SU-DHL-6 (cell line): ENCODE data around the gene LRRC49.
"Not testable (repeated sequence)": the region's sequence is repeated elsewhere in the genome, so short reads cannot be mapped to it uniquely, and the experiment has no call there.

ENCODE experiments used
- H2AFZ ChIP-seq: fragments of 200-600 bp; sonication (generic); 2 replicates; pipeline ENCODE4 v1.6.1; 2014; ENCODE audit warnings: low read depth, mild to moderate bottlenecking, moderate library complexity, mixed read lengths, antibody characterized with exemption, low read length; ENCODE audit not compliant: severe bottlenecking
- H3F3A ChIP-seq: fragments of 200-600 bp; shearing (Covaris generic); 2 replicates; pipeline ENCODE4 v1.6.0; 2016; ENCODE audit warnings: antibody characterized with exemption, mild to moderate bottlenecking; ENCODE audit not compliant: insufficient read depth
- H3K27ac ChIP-seq: fragments of 200-600 bp; sonication (generic); 2 replicates; pipeline ENCODE4 v1.5.1; 2016; ENCODE audit warnings: low read depth, mild to moderate bottlenecking, low read length, moderate library complexity, mixed read lengths
- H3K27me3 ChIP-seq: fragments of 200-600 bp; sonication (generic), shearing (Covaris generic); 2 replicates; pipeline ENCODE4 v1.6.0; 2014; ENCODE audit warnings: mild to moderate bottlenecking, low read length
- H3K36me3 ChIP-seq: fragments of 200-600 bp; sonication (generic); 2 replicates; pipeline ENCODE4 v1.6.1; 2014; ENCODE audit warnings: mild to moderate bottlenecking, low read length, mixed read lengths
- H3K4me2 ChIP-seq: fragments of 300-600, 200-600 bp; shearing (Covaris generic), sonication (generic); 2 replicates; pipeline ENCODE4 v1.6.0; 2014; ENCODE audit warnings: low read length, low read depth, mild to moderate bottlenecking; ENCODE audit not compliant: poor library complexity, severe bottlenecking
- H3K4me3 ChIP-seq: fragments of 200-600 bp; sonication (generic); 2 replicates; pipeline ENCODE4 v1.5.1; 2014; ENCODE audit warnings: antibody characterized with exemption, low read length, mild to moderate bottlenecking, mixed read lengths; ENCODE audit not compliant: insufficient read depth, poor library complexity, severe bottlenecking
- H3K79me2 ChIP-seq: fragments of 200-600 bp; sonication (generic); 2 replicates; pipeline ENCODE4 v1.6.1; 2014; ENCODE audit warnings: mild to moderate bottlenecking, low read length, moderate library complexity; ENCODE audit not compliant: insufficient read depth
- H3K9ac ChIP-seq: fragments of 200-600 bp; sonication (generic); 2 replicates; pipeline ENCODE4 v1.7.0; 2014; ENCODE audit warnings: mild to moderate bottlenecking, low read length
- H3K9me2 ChIP-seq: fragments of 200-600 bp; sonication (generic); replicated peaks from 2 replicates; pipeline ENCODE4 v1.6.1; 2014; ENCODE audit warnings: low read length; ENCODE audit not compliant: insufficient read depth
- H3K9me3 ChIP-seq: fragments of 200-600 bp; sonication (generic); 2 replicates; pipeline ENCODE4 v1.6.1; 2014; ENCODE audit warnings: low read length, mixed read lengths; ENCODE audit not compliant: insufficient read depth
- H4K20me1 ChIP-seq: fragments of 200-600 bp; sonication (generic); 2 replicates; pipeline ENCODE4 v1.6.1; 2014; ENCODE audit warnings: low read depth, mild to moderate bottlenecking, antibody characterized with exemption, low read length, moderate library complexity, mixed read lengths
- EZH2phosphoT487 ChIP-seq: fragments of 200-600 bp; sonication (generic), shearing (Covaris generic); conservative IDR thresholded peaks from 2 replicates; pipeline ENCODE4 v1.6.1; 2018; ENCODE audit warnings: mild to moderate bottlenecking, antibody characterized with exemption, low read length, moderate library complexity, mixed read lengths
- TF ChIP-seq, protein P1 (sequence below): fragments of 200-600 bp; sonication (generic); IDR thresholded peaks from one replicate; pipeline ENCODE4 v1.5.1; 2017; ENCODE audit warnings: antibody characterized with exemption, mild to moderate bottlenecking, low read length, moderate library complexity; ENCODE audit not compliant: insufficient read depth, poor library complexity, severe bottlenecking

The LRRC49 gene

DNA sequence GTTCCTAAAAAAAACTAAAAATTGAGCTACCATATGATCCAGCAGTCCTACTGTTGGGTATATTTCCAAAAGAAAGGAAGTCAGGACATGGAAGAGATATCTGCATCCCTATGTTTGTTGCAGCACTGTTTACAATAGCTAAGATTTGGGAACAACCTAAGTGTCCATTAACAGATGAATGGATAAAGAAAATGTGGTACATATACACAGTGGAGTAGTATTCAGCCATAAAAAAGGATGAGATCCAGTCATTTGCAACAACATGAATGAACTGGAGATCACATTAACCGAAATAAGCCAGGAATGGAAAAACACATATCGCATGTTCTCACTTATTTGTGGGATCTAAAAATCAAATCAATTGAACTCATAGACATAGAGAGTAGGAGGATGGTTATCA lies 29.5 kb downstream of the LRRC49 start:
- no peak overlapping the region for H3K4me3 ChIP-seq
- no peaks in the 10 kb centered on the region for H3F3A ChIP-seq
- H3K9me3 ChIP-seq = peaks cover 4% of the 10 kb centered on the region; the same call in 1 of the 2 replicates
- H3K27ac ChIP-seq = no peak overlapping the region
- H3K36me3 ChIP-seq = no peaks in the 10 kb centered on the region
- H3K9ac ChIP-seq = no peak overlapping the region
- H3K27me3 ChIP-seq = no peaks in the 10 kb centered on the region
- H3K79me2 ChIP-seq = no peaks in the 10 kb centered on the region
- H3K9me2 ChIP-seq = no peaks in the 10 kb centered on the region
- no peak overlapping the region for H2AFZ ChIP-seq
- H3K4me2 ChIP-seq = no peak overlapping the region
- no peaks in the 10 kb centered on the region for H4K20me1 ChIP-seq
- TF ChIP-seq EZH2phosphoT487 = no peak
- TF ChIP-seq, protein P1, sequence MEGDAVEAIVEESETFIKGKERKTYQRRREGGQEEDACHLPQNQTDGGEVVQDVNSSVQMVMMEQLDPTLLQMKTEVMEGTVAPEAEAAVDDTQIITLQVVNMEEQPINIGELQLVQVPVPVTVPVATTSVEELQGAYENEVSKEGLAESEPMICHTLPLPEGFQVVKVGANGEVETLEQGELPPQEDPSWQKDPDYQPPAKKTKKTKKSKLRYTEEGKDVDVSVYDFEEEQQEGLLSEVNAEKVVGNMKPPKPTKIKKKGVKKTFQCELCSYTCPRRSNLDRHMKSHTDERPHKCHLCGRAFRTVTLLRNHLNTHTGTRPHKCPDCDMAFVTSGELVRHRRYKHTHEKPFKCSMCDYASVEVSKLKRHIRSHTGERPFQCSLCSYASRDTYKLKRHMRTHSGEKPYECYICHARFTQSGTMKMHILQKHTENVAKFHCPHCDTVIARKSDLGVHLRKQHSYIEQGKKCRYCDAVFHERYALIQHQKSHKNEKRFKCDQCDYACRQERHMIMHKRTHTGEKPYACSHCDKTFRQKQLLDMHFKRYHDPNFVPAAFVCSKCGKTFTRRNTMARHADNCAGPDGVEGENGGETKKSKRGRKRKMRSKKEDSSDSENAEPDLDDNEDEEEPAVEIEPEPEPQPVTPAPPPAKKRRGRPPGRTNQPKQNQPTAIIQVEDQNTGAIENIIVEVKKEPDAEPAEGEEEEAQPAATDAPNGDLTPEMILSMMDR = no peak

DNA sequence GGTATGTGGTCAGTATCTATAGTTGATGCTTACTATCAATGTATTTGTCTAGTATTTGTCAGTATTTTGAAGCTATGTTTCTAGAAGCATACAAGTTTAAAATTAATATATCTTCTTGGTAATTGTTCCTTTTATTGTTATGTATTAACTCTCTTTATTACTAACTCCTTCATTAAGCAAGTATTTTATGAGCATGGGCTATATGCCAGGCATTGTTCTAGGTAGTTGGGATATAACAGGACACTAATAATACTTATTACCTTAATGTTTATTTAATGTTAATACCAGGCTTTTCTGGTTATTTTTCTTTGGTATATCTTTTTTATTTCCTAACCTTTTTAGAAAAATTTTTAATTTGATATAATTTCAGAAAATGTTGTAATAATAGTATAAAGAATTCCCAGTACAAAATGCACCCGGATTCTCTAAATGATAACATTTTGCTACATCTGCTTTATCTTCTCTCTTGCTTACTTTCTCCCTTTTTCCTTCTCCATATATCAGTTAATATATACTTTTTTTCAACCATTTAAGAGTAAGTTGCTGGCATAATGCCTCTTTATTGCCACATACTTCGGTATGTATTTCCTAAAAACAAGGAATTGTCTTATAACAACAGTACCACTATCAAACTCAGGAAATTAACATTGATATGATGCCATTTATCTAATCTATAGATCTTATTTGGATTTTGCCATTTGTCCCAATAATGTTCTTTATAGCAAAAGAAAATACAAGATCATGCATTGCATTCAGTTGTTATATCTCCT lies 30.9 kb downstream of the LRRC49 start:
- H2AFZ ChIP-seq = no peak overlapping the region
- no peak overlapping the region for H3K4me2 ChIP-seq
- no peaks in the 10 kb centered on the region for H3K9me3 ChIP-seq
- no peak overlapping the region for H3K4me3 ChIP-seq
- no peaks in the 10 kb centered on the region for H3K9me2 ChIP-seq
- no peaks in the 10 kb centered on the region for H3K79me2 ChIP-seq
- TF ChIP-seq, protein P1 = no peak
- no peak for TF ChIP-seq EZH2phosphoT487
- no peaks in the 10 kb centered on the region for H3F3A ChIP-seq
- H4K20me1 ChIP-seq = no peaks in the 10 kb centered on the region
- no peaks in the 10 kb centered on the region for H3K27me3 ChIP-seq
- no peaks in the 10 kb centered on the region for H3K36me3 ChIP-seq
- no peak overlapping the region for H3K9ac ChIP-seq
- no peak overlapping the region for H3K27ac ChIP-seq

DNA sequence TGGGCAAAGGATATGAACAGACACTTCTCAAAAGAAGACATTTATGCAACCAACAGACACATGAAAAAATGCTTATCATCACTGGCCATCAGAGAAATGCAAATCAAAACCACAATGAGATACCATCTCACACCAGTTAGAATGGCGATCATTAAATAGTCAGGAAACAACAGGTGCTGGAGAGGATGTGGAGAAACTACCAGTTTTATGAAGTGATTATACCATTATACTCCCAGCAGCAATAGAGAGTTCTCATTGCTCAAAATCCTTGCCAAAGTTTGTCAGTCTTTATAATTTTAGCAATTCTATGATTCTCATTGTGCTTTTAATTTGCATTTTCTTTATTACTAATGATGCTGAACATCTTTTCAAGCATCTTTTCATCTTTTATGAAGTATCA lies 34.3 kb downstream of the LRRC49 start:
- not testable (repeated sequence) for H3K27ac ChIP-seq, H3K36me3 ChIP-seq, H3F3A ChIP-seq, H3K27me3 ChIP-seq, H3K4me2 ChIP-seq, H3K9me2 ChIP-seq, H2AFZ ChIP-seq, H3K79me2 ChIP-seq, H3K4me3 ChIP-seq, H3K9ac ChIP-seq, H3K9me3 ChIP-seq, H4K20me1 ChIP-seq

DNA sequence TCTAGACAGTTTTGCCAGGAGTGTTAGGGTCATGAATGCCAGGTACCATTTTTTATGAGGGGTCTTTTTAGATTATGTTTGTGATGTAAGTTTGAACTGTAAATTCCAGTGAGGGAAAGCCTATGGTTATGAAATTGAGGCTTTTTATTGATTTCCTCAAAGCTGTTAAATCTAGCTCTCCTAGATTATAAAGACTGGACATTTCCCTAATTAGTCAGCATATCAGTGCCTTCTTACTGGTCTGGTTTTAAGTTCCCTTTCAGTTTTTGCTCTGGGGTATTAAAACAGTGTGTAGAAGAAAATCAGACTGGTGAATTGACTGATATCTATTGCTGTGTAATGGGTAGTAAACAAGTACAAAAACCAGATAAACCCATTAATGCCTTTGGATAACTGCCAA lies 39.2 kb downstream of the LRRC49 start:
- Histone ChIP-seq H3K36me3 (no peaks in the 10 kb centered on the region), H3K4me3 (no peak overlapping the region), H2AFZ (no peak overlapping the region), H3K27me3 (no peaks in the 10 kb centered on the region), H3K4me2 (no peak overlapping the region), H3F3A (no peaks in the 10 kb centered on the region), H4K20me1 (no peaks in the 10 kb centered on the region), H3K9ac (no peak overlapping the region), H3K27ac (no peak overlapping the region), H3K9me2 (no peaks in the 10 kb centered on the region), H3K79me2 (no peaks in the 10 kb centered on the region), H3K9me3 (no peaks in the 10 kb centered on the region)
- no peak for TF ChIP-seq EZH2phosphoT487
- TF ChIP-seq, protein P1 = no peak
